Gastrocnemius medialis (tissue), 4 donors: ENCODE data around the gene SAP25. TPM values are rescaled to one million over a fixed set of nuclear protein-coding genes. Genes with fewer than 3 reads are reported as not detected.
A peak's percentile ranks its signal among the peaks of the same experiment; 100 is the strongest.

Source experiments
- ATAC-seq, 2 donors: fragments of 150-250 bp; one replicate each; pipeline ENCODE4 v1.9.1; 2016
- DNase-seq, 2 donors: peaks; one replicate each; pipeline ENCODE4 v3.0.0-alpha.2; 2019
- H3K27ac ChIP-seq, 4 donors: fragments of 200-600 bp; sonication (generic); 1 replicate in 1 of 4; 2 replicates in 3 of 4; pipeline ENCODE4 v1.5.1; 2016 to 2018; ENCODE audit warnings: mild to moderate bottlenecking in 2 of 4, moderate library complexity in 1 of 4
- H3K27me3 ChIP-seq, 3 donors: fragments of 200-600 bp; sonication (generic) in 2 of 3; 1 replicate in 1 of 3; 2 replicates in 2 of 3; pipeline versions ENCODE4 v1.5.1 to v1.6.0; 2016 to 2019; ENCODE audit warnings: mild to moderate bottlenecking in 1 of 3, moderate library complexity in 1 of 3
- H3K36me3 ChIP-seq, 2 donors: fragments of 200-600 bp; sonication (generic) in 1 of 2; one replicate each; pipeline ENCODE4 v1.5.1; 2017 to 2018
- H3K4me1 ChIP-seq, 2 donors: fragments of 200-600 bp; sonication (generic) in 1 of 2; one replicate each; pipeline ENCODE4 v1.5.1; 2016 to 2017; ENCODE audit warnings: mild to moderate bottlenecking in 2 of 2
- H3K4me3 ChIP-seq, 4 donors: fragments of 200-600 bp; sonication (generic) in 3 of 4; 1 replicate in 1 of 4; 2 replicates in 3 of 4; pipeline ENCODE4 v1.5.1; 2016 to 2019; ENCODE audit warnings: mild to moderate bottlenecking in 2 of 4
- H3K9me3 ChIP-seq, 3 donors: fragments of 200-600 bp; sonication (generic) in 2 of 3; 1 replicate in 1 of 3; 2 replicates in 2 of 3; pipeline ENCODE4 v1.5.1; 2016 to 2019
- CTCF ChIP-seq, 5 experiments: fragments of 450-650 bp in 3 of 5; fragments of 200-600 bp in 2 of 5; sonication (generic) in 2 of 5; IDR thresholded peaks in 4 of 5; conservative IDR thresholded peaks in 1 of 5; 1 replicate in 4 of 5; 2 replicates in 1 of 5; pipeline ENCODE4 v1.5.1; 2016 to 2019; ENCODE audit warnings: antibody characterized with exemption in 5 of 5, mild to moderate bottlenecking in 3 of 5, moderate library complexity in 3 of 5
- POLR2A ChIP-seq, 2 donors: fragments of 450-650 bp; IDR thresholded peaks; one replicate each; pipeline ENCODE4 v1.6.1; 2017; ENCODE audit warnings: antibody characterized with exemption in 2 of 2, mild to moderate bottlenecking in 2 of 2, moderate library complexity in 2 of 2
- in situ Hi-C, 4 donors: fragments of 200-750 bp; cut with MboI; loops; one replicate each; pipeline versions ENCODE4 v1.15.0 to v1.8.0; 2017; ENCODE audit warnings: low sequenced_read_pairs in 4 of 4
- intact Hi-C: fragments of 100-400 bp; cut with DNase I; formaldehyde crosslinking; loops from one replicate; pipeline ENCODE4 v1.15.1; 2023; ENCODE audit warnings: low total_unique reads
- total RNA-seq, 4 donors: library from RNA; depleted of rRNA; stranded (reverse); fragments of >200 nt; gene quantifications; one replicate each; pipeline versions ENCODE4 v1.1.0 to v1.2.3, GENCODE V29; 2016

SAP25 gene
- total RNA-seq, 4 donors from 2014 or later, result 0.49 TPM; not detected in 3

- in situ Hi-C loops, result loop anchor here in 1 of 4 donors (10.0 to 25.0 kb wide), 2 partner anchors 105 to 273 kb away; partner anchors contain the start of genes GIGYF1, SLC12A9 and TRIP6
- Histone ChIP-seq H3K27ac (peak overlapping the region in 2 of 4 donors; percentile 7 to 63), H3K9me3 (no peaks in the 10 kb centered on the region), H3K4me3 (no peak overlapping the region), H3K27me3 (no peaks in the 10 kb centered on the region), H3K36me3 (no peaks in the 10 kb centered on the region), H3K4me1 (peaks cover 10 to 17% of the 10 kb centered on the region in 2 donors)
- TF ChIP-seq CTCF (IDR thresholded peaks at IDR 0.05 in 4 of 5, conservative IDR thresholded peaks at IDR 0.05 in 1 of 5), result no peak
- TF ChIP-seq POLR2A (IDR thresholded peaks at IDR 0.05), result no peak
- no peak for DNase-seq
- intact Hi-C loops, result no loop called here
- no peak for ATAC-seq
Measured at GRCh38 chr7:100589341-100589947, 15.7 kb upstream of the SAP25 start.

GRCh38 chr7:100588438-100588837, 14.7 kb upstream of the SAP25 start:
- in situ Hi-C loops, result loop anchor here in 1 of 4 donors (10.0 to 25.0 kb wide), 2 partner anchors 106 to 274 kb away; partner anchors contain the start of genes GIGYF1, SLC12A9 and TRIP6
- Histone ChIP-seq H3K36me3 (no peaks in the 10 kb centered on the region), H3K4me3 (no peak overlapping the region), H3K27me3 (no peaks in the 10 kb centered on the region), H3K9me3 (no peaks in the 10 kb centered on the region), H3K27ac (no peak overlapping the region), H3K4me1 (peaks cover 11 to 25% of the 10 kb centered on the region in 2 donors)
- no peak for ATAC-seq
- TF ChIP-seq CTCF (IDR thresholded peaks at IDR 0.05 in 4 of 5, conservative IDR thresholded peaks at IDR 0.05 in 1 of 5), result peak in 1 of 5 experiments; percentile 11
- no peak for TF ChIP-seq POLR2A (IDR thresholded peaks at IDR 0.05)
- intact Hi-C loops, result no loop called here
- DNase-seq, result no peak

GRCh38 chr7:100586266-100587025, 12.7 kb upstream of the SAP25 start, which contains the start of gene FBXO24:
Gene FBXO24 (plus strand): TSS chr7:100586328. CDS start chr7:100586626, 298 bp downstream.
- Histone ChIP-seq H3K4me1 (peaks cover 11 to 30% of the 10 kb centered on the region in 2 donors), H3K27me3 (no peaks in the 10 kb centered on the region), H3K36me3 (peaks cover 0 to 10% of the 10 kb centered on the region in 2 donors), H3K9me3 (no peaks in the 10 kb centered on the region), H3K27ac (peak within 1 kb of the TSS; percentile 92 to 97 (median 96)), H3K4me3 (peak within 1 kb of the TSS; percentile 89 to 98 (median 96))
- ATAC-seq (peak; percentile 96 to 98), DNase-seq (peak; percentile 100)
- in situ Hi-C loops, result loop anchor here in 1 of 4 donors (10.0 to 25.0 kb wide), 2 partner anchors 108 to 276 kb away; partner anchors contain the start of genes GIGYF1, SLC12A9 and TRIP6
- intact Hi-C loops, result loop anchor here (1.0 to 2.0 kb wide), 4 partner anchors 18 to 87 kb away; partner anchors contain the start of genes GNB2 and MOSPD3
- TF ChIP-seq CTCF (IDR thresholded peaks at IDR 0.05 in 4 of 5, conservative IDR thresholded peaks at IDR 0.05 in 1 of 5) (no peak), POLR2A (IDR thresholded peaks at IDR 0.05) (no peak)

DNA sequence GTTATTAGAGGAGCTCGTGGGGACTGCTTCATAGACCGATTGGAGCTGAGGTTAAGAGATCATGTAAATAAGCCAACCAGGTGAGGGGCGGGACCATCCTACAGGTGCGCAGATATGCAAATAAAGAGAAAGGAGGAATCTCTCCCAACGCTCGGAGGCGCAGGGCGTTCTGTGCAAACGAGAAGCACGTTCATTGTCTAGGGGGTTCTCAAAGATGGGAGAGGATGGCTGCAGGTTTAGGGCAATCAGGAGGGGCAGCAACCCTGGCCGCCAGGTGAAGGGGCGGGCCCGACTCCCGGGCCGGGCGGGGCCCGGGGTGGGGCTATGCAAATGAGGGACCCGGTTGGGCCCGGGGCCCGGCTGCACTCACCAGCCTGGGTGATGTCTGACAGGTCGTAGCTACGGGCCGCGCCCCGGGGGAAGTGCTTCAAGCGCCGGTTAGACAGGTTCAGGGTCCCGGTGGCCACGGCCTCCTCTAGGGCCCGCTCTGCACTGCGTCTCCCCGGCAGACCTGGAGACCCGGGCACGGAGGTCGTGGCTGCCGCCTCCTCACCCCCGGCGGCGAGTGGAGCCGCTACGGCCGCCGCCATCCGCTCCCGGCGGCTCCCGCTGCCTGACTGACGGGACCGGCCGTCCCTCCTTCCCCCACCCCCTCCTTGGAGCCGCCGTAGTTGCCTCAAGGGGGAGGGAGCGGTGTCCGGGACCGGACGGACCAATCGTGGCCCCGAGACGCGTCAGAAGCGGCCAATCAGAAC, 12.0 kb upstream of the SAP25 start, which contains the start of gene LRCH4:
Gene LRCH4, minus strand, starts transcription at position 619 of the 755 bp plus-strand sequence. Its CDS starts 29 bp downstream, at position 590.
- H3K9me3 ChIP-seq, result no peaks in the 10 kb centered on the region
- peak in 1 of 2 donors; percentile 62 for DNase-seq
- peak; percentile 29 to 31 for ATAC-seq
- H3K27me3 ChIP-seq, result no peaks in the 10 kb centered on the region
- TF ChIP-seq POLR2A (IDR thresholded peaks at IDR 0.05), result peak; percentile 100
- peak in 2 of 5 experiments; percentile 2 to 37 for TF ChIP-seq CTCF (IDR thresholded peaks at IDR 0.05 in 4 of 5, conservative IDR thresholded peaks at IDR 0.05 in 1 of 5)
- peak within 1 kb of the TSS; percentile 92 to 97 (median 96) for H3K27ac ChIP-seq
- intact Hi-C loops, result loop anchor here (1.0 to 2.0 kb wide), 4 partner anchors 19 to 88 kb away; partner anchors contain the start of genes GNB2 and MOSPD3
- peak within 1 kb of the TSS; percentile 89 to 98 (median 96) for H3K4me3 ChIP-seq
- peaks cover 11 to 30% of the 10 kb centered on the region in 2 donors for H3K4me1 ChIP-seq
- H3K36me3 ChIP-seq, result peaks cover 0 to 17% of the 10 kb centered on the region in 2 donors
- in situ Hi-C loops, result loop anchor here in 1 of 4 donors (10.0 to 25.0 kb wide), 2 partner anchors 109 to 277 kb away; partner anchors contain the start of genes GIGYF1, SLC12A9 and TRIP6
